ENCODE measurements around the gene SGSM1. TPM values are rescaled to one million over a fixed set of nuclear protein-coding genes. Genes with fewer than 3 reads are reported as not detected.

The SGSM1 gene
- total RNA-seq, 1 experiment from 2014 or later = 4.1 TPM

DNA sequence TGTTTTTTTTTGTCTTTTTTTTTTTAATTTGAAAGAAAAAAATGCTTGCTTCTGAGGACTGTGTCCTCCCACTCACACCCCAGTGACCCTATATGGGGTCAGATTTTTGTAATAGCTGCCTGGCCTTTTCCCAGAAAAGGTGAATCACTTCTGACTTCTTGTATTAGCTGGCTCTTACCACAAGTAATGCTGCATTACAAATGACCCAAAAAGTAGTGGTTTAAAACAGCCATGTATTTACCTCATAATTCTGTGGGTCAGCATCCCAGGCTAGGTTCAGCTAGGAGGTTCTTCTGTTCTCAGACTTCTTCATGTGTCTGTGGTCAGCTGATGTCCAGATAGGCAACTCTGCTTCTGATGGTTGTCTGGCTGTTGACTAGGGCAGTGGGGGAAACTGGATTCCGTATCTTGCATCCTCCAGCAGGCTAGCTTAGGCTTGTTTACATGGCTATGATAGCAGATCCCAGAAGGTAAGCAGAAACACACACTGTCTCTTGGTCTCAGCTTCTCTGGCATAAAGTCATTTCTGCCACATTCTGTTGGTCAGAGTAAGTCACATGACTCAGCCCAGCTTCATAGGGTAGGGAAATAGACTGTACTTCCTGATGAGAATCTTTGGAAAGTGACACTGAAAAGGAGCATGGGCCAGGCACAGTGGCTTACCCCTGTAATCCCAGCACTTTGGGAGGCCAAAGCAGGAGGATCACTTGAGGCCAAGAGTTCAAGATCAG is 121.0 kb downstream of the SGSM1 start (continued):
- TF ChIP-seq TEAD1 (CRISPR knock-in tag; IDR thresholded peaks at IDR 0.05) = no peak

GRCh38 chr22:24928322-24928721 is 122.3 kb downstream of the SGSM1 start:
- no peak overlapping the region for H3K4me3 Mint-ChIP-seq
- TF ChIP-seq NFYB (CRISPR knock-in tag; conservative IDR thresholded peaks at IDR 0.05; ENCODE audit: low read depth) (no peak), RORB (CRISPR knock-in tag; IDR thresholded peaks at IDR 0.05) (no peak), TP53 (CRISPR knock-in tag; IDR thresholded peaks at IDR 0.05) (no peak), ZNF416 (CRISPR knock-in tag; IDR thresholded peaks at IDR 0.05) (no peak)
- TF ChIP-seq, protein P1, sequence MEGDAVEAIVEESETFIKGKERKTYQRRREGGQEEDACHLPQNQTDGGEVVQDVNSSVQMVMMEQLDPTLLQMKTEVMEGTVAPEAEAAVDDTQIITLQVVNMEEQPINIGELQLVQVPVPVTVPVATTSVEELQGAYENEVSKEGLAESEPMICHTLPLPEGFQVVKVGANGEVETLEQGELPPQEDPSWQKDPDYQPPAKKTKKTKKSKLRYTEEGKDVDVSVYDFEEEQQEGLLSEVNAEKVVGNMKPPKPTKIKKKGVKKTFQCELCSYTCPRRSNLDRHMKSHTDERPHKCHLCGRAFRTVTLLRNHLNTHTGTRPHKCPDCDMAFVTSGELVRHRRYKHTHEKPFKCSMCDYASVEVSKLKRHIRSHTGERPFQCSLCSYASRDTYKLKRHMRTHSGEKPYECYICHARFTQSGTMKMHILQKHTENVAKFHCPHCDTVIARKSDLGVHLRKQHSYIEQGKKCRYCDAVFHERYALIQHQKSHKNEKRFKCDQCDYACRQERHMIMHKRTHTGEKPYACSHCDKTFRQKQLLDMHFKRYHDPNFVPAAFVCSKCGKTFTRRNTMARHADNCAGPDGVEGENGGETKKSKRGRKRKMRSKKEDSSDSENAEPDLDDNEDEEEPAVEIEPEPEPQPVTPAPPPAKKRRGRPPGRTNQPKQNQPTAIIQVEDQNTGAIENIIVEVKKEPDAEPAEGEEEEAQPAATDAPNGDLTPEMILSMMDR (IDR thresholded peaks at IDR 0.05) = no peak
- TF ChIP-seq, protein P2, sequence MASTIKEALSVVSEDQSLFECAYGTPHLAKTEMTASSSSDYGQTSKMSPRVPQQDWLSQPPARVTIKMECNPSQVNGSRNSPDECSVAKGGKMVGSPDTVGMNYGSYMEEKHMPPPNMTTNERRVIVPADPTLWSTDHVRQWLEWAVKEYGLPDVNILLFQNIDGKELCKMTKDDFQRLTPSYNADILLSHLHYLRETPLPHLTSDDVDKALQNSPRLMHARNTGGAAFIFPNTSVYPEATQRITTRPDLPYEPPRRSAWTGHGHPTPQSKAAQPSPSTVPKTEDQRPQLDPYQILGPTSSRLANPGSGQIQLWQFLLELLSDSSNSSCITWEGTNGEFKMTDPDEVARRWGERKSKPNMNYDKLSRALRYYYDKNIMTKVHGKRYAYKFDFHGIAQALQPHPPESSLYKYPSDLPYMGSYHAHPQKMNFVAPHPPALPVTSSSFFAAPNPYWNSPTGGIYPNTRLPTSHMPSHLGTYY (CRISPR knock-in tag; IDR thresholded peaks at IDR 0.05) = no peak
- no peak for DNase-seq (ENCODE audit: low spot score)
- CTCF ChIA-PET = interaction anchor here (0.8 to 3.2 kb wide), 2 partner anchors 9 to 129 kb away, joined by 3 to 22 read pairs; no protein-coding TSS in a partner anchor
- peaks cover 13% of the 10 kb centered on the region for H3K4me1 Mint-ChIP-seq
- H3K27me3 Mint-ChIP-seq (ENCODE audit: low read depth) = no peaks in the 10 kb centered on the region; the same call in 1 of the 2 replicates
- peaks cover 7% of the 10 kb centered on the region for H3K9me3 Mint-ChIP-seq
- POLR2A ChIA-PET = no interaction called here
- ATAC-seq = no peak
- peaks cover 2% of the 10 kb centered on the region; the same call in 1 of the 2 replicates for H3K36me3 Mint-ChIP-seq
- no peak overlapping the region for H3K27ac Mint-ChIP-seq

- peaks cover 15% of the 10 kb centered on the region for H3K4me1 Mint-ChIP-seq
- POLR2A ChIA-PET = interaction anchor here (1.2 kb wide), 1 partner anchor 20 kb away, joined by 3 read pairs; no protein-coding TSS in a partner anchor
- ATAC-seq (no peak), DNase-seq (ENCODE audit: low spot score) (no peak)
- TF ChIP-seq OVOL2 (CRISPR knock-in tag; IDR thresholded peaks at IDR 0.05; ENCODE audit: borderline replicate concordance) = no peak
- no peak for TF ChIP-seq NFE2L1 (CRISPR knock-in tag; IDR thresholded peaks at IDR 0.05)
- TF ChIP-seq SMAD4 (CRISPR knock-in tag; IDR thresholded peaks at IDR 0.05) = no peak
- TF ChIP-seq ZNF232 (CRISPR knock-in tag; IDR thresholded peaks at IDR 0.05) = no peak
- TF ChIP-seq CREB1 (CRISPR knock-in tag; IDR thresholded peaks at IDR 0.05) = no peak
- CTCF ChIA-PET = interaction anchor here (1.2 to 1.5 kb wide), 3 partner anchors 8 to 127 kb away, joined by 4 to 6 read pairs (median 4); no protein-coding TSS in a partner anchor
- peaks cover 7% of the 10 kb centered on the region for H3K9me3 Mint-ChIP-seq
- peaks cover 2% of the 10 kb centered on the region; the same call in 1 of the 2 replicates for H3K36me3 Mint-ChIP-seq
- H3K4me3 Mint-ChIP-seq = no peak overlapping the region
- H3K27me3 Mint-ChIP-seq (ENCODE audit: low read depth) = no peaks in the 10 kb centered on the region; the same call in 1 of the 2 replicates
- H3K27ac Mint-ChIP-seq = no peak overlapping the region
Measured at GRCh38 chr22:24930678-24931077, 124.7 kb downstream of the SGSM1 start.

GRCh38 chr22:24935771-24936483 is 129.9 kb downstream of the SGSM1 start:
- H3K4me3 Mint-ChIP-seq = no peak overlapping the region
- no peak for TF ChIP-seq USF2 (CRISPR knock-in tag; IDR thresholded peaks at IDR 0.05)
- TF ChIP-seq KAT7 (CRISPR knock-in tag; IDR thresholded peaks at IDR 0.05; ENCODE audit: borderline replicate concordance) = no peak
- TF ChIP-seq, protein P3, sequence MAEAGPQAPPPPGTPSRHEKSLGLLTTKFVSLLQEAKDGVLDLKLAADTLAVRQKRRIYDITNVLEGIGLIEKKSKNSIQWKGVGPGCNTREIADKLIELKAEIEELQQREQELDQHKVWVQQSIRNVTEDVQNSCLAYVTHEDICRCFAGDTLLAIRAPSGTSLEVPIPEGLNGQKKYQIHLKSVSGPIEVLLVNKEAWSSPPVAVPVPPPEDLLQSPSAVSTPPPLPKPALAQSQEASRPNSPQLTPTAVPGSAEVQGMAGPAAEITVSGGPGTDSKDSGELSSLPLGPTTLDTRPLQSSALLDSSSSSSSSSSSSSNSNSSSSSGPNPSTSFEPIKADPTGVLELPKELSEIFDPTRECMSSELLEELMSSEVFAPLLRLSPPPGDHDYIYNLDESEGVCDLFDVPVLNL (CRISPR knock-in tag; IDR thresholded peaks at IDR 0.05; ENCODE audit: borderline replicate concordance, low read depth) = no peak
- TF ChIP-seq, protein P1 (IDR thresholded peaks at IDR 0.05) = no peak
- TF ChIP-seq, protein P4, sequence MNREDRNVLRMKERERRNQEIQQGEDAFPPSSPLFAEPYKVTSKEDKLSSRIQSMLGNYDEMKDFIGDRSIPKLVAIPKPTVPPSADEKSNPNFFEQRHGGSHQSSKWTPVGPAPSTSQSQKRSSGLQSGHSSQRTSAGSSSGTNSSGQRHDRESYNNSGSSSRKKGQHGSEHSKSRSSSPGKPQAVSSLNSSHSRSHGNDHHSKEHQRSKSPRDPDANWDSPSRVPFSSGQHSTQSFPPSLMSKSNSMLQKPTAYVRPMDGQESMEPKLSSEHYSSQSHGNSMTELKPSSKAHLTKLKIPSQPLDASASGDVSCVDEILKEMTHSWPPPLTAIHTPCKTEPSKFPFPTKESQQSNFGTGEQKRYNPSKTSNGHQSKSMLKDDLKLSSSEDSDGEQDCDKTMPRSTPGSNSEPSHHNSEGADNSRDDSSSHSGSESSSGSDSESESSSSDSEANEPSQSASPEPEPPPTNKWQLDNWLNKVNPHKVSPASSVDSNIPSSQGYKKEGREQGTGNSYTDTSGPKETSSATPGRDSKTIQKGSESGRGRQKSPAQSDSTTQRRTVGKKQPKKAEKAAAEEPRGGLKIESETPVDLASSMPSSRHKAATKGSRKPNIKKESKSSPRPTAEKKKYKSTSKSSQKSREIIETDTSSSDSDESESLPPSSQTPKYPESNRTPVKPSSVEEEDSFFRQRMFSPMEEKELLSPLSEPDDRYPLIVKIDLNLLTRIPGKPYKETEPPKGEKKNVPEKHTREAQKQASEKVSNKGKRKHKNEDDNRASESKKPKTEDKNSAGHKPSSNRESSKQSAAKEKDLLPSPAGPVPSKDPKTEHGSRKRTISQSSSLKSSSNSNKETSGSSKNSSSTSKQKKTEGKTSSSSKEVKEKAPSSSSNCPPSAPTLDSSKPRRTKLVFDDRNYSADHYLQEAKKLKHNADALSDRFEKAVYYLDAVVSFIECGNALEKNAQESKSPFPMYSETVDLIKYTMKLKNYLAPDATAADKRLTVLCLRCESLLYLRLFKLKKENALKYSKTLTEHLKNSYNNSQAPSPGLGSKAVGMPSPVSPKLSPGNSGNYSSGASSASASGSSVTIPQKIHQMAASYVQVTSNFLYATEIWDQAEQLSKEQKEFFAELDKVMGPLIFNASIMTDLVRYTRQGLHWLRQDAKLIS (CRISPR knock-in tag; IDR thresholded peaks at IDR 0.05; ENCODE audit: borderline replicate concordance) = no peak
- TF ChIP-seq ATF1 (CRISPR knock-in tag; IDR thresholded peaks at IDR 0.05) = no peak

More at GRCh38 chr22:24935771-24936483, 129.9 kb downstream of the SGSM1 start:
- no peaks in the 10 kb centered on the region for H3K27me3 Mint-ChIP-seq (ENCODE audit: low read depth)
- H3K4me1 Mint-ChIP-seq = peaks cover 9% of the 10 kb centered on the region
- ChIA-PET CTCF (interaction anchor here (3.2 to 4.8 kb wide), 3 partner anchors 9 to 122 kb away, joined by 22 to 61 read pairs (median 49); no protein-coding TSS in a partner anchor), POLR2A (no interaction called here)
- DNase-seq (ENCODE audit: low spot score) (no peak), ATAC-seq (no peak)
- no peaks in the 10 kb centered on the region for H3K9me3 Mint-ChIP-seq
- no peaks in the 10 kb centered on the region for H3K36me3 Mint-ChIP-seq
- H3K27ac Mint-ChIP-seq = no peak overlapping the region
